Panc1 (cell line): Measurements from ENCODE around the gene KATNAL2.

Experiments used
- POLR2AphosphoS5 ChIP-seq: IDR thresholded peaks from 2 replicates; pipeline ENCODE4 v1.6.1; 2012; ENCODE audit warnings: mild to moderate bottlenecking, low read depth, low read length, moderate library complexity
- SIN3A ChIP-seq: IDR thresholded peaks from 2 replicates; pipeline ENCODE4 v1.6.1; 2012; ENCODE audit warnings: low read depth, mild to moderate bottlenecking, low read length, moderate library complexity, borderline replicate concordance; ENCODE audit not compliant: insufficient read depth
- TCF7L2 ChIP-seq: IDR thresholded peaks from 2 replicates; pipeline ENCODE4 v1.6.1; 2011; ENCODE audit warnings: mild to moderate bottlenecking, low read depth, low read length, inconsistent platforms
- TF ChIP-seq, protein P1 (sequence below): fragments of 450-650 bp; IDR thresholded peaks from 2 replicates; pipeline ENCODE4 v1.5.1; 2017; ENCODE audit warnings: mild to moderate bottlenecking
- TF ChIP-seq, protein P2 (sequence below), 2 experiments: IDR thresholded peaks; 2 replicates each; pipeline ENCODE4 v1.6.1; 2011 to 2012; ENCODE audit warnings: low read depth in 2 of 2, control low read depth in 1 of 2, low read length in 1 of 2, mild to moderate bottlenecking in 1 of 2, moderate library complexity in 1 of 2; ENCODE audit not compliant: insufficient read depth in 1 of 2

DNA sequence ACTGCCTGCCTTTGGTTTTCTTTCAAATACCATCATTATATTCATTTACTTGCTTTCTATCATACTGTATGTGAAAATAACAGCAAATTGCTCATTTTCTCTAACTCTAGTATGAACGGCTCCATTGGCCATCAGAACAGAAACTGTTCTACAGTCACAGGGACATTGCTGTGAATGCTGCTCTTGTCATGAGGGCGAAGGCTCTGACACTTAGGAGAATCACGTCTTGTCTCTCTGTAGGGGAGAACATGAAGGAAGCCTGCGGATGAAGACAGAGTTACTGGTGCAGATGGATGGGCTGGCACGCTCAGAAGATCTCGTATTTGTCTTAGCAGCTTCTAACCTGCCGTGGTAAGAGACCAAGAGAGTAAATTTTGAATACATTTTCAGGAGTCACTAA is 159.7 kb downstream of the KATNAL2 start:
- TF ChIP-seq POLR2AphosphoS5 = no peak
- TF ChIP-seq, protein P1, sequence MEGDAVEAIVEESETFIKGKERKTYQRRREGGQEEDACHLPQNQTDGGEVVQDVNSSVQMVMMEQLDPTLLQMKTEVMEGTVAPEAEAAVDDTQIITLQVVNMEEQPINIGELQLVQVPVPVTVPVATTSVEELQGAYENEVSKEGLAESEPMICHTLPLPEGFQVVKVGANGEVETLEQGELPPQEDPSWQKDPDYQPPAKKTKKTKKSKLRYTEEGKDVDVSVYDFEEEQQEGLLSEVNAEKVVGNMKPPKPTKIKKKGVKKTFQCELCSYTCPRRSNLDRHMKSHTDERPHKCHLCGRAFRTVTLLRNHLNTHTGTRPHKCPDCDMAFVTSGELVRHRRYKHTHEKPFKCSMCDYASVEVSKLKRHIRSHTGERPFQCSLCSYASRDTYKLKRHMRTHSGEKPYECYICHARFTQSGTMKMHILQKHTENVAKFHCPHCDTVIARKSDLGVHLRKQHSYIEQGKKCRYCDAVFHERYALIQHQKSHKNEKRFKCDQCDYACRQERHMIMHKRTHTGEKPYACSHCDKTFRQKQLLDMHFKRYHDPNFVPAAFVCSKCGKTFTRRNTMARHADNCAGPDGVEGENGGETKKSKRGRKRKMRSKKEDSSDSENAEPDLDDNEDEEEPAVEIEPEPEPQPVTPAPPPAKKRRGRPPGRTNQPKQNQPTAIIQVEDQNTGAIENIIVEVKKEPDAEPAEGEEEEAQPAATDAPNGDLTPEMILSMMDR = no peak
- TF ChIP-seq, protein P2, sequence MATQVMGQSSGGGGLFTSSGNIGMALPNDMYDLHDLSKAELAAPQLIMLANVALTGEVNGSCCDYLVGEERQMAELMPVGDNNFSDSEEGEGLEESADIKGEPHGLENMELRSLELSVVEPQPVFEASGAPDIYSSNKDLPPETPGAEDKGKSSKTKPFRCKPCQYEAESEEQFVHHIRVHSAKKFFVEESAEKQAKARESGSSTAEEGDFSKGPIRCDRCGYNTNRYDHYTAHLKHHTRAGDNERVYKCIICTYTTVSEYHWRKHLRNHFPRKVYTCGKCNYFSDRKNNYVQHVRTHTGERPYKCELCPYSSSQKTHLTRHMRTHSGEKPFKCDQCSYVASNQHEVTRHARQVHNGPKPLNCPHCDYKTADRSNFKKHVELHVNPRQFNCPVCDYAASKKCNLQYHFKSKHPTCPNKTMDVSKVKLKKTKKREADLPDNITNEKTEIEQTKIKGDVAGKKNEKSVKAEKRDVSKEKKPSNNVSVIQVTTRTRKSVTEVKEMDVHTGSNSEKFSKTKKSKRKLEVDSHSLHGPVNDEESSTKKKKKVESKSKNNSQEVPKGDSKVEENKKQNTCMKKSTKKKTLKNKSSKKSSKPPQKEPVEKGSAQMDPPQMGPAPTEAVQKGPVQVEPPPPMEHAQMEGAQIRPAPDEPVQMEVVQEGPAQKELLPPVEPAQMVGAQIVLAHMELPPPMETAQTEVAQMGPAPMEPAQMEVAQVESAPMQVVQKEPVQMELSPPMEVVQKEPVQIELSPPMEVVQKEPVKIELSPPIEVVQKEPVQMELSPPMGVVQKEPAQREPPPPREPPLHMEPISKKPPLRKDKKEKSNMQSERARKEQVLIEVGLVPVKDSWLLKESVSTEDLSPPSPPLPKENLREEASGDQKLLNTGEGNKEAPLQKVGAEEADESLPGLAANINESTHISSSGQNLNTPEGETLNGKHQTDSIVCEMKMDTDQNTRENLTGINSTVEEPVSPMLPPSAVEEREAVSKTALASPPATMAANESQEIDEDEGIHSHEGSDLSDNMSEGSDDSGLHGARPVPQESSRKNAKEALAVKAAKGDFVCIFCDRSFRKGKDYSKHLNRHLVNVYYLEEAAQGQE (IDR thresholded peaks at IDR 0.05; ENCODE audit: insufficient read depth in 1 of 2, low read depth in 2 of 2, low read length in 1 of 2) = no peak
- no peak for TF ChIP-seq SIN3A
- no peak for TF ChIP-seq TCF7L2
